K562 (cell line): ENCODE measurements around the gene OST4. TPM values are rescaled to one million over a fixed set of nuclear protein-coding genes. Genes with fewer than 3 reads are reported as not detected.
A peak's percentile ranks its signal among the peaks of the same experiment; 100 is the strongest.

ENCODE experiments used
- ATAC-seq: fragments of 200-7000 bp; cut with Tn5 transposase; 3 replicates; pipeline ENCODE4 v1.9.1; 2020; ENCODE audit warnings: moderate library complexity
- BruUV-seq: library from RNA; stranded (reverse); fragments of 400-500 nt; replicated peaks from 2 replicates; lab custom pipeline; 2021; lab: Mats Ljungman, UMichigan
- CTCF ChIA-PET: fragments of 300-600 bp; formaldehyde crosslinking; extraction: SDS; loops from one replicate; lab custom pipeline; 2021; ENCODE audit warnings: low intra/inter-chr PET ratio; lab: Yijun Ruan, JAX
- POLR2A ChIA-PET: fragments of 300-600, 350-650 bp; sonication (Branson Sonifier 250); formaldehyde crosslinking; extraction: SDS; loops from one replicate; lab custom pipeline; 2021; ENCODE audit warnings: antibody characterized with exemption, inconsistent platforms; lab: Yijun Ruan, JAX
- DNase-seq, 4 experiments: peaks; one replicate each; pipeline versions ENCODE4 v3.0.0 to v3.0.0-alpha.2; 2011 to 2018; ENCODE audit warnings: low spot score in 3 of 4, mixed read lengths in 3 of 4; ENCODE audit errors: extremely low read depth in 1 of 4
- FAIRE-seq: peaks from 2 replicates; lab custom pipeline; 2011; peaks lifted over from hg19 to GRCh38; lab: Jason Lieb, UNC
- H2AFZ ChIP-seq: 2 replicates; pipeline ENCODE4 v1.6.0; 2011; ENCODE audit warnings: low read depth, low read length, control low read depth, inconsistent platforms
- H3K27ac ChIP-seq: fragments of 200-600 bp; 3 replicates; pipeline ENCODE4 v1.8.0; 2011; ENCODE audit warnings: low read depth, mild to moderate bottlenecking, control low read depth, inconsistent platforms, low read length, moderate library complexity, mixed read lengths; ENCODE audit errors: extremely low read depth
- H3K27me3 ChIP-seq, 2 experiments: fragments of 300-600 bp in 1 of 2; 2 replicates in 1 of 2; 3 replicates in 1 of 2; pipeline versions ENCODE4 v1.6.0 to v1.8.0; 2011; ENCODE audit warnings: inconsistent platforms in 2 of 2, low read length in 2 of 2, mild to moderate bottlenecking in 1 of 2, mixed read lengths in 1 of 2, moderate library complexity in 1 of 2; ENCODE audit not compliant: control insufficient read depth in 2 of 2, insufficient read depth in 2 of 2
- H3K36me3 ChIP-seq: fragments of 300-600 bp; 3 replicates; pipeline ENCODE4 v1.8.0; 2011; ENCODE audit warnings: mild to moderate bottlenecking, low read length, inconsistent platforms; ENCODE audit not compliant: control insufficient read depth, insufficient read depth
- H3K4me1 ChIP-seq, 2 experiments: fragments of 200-600 bp in 1 of 2; replicated peaks in 1 of 2; 2 replicates in 1 of 2; 3 replicates in 1 of 2; pipeline versions ENCODE4 v1.5.1 to v1.8.0; 2011; ENCODE audit warnings: inconsistent platforms in 2 of 2, low read length in 2 of 2, mild to moderate bottlenecking in 1 of 2, mixed read lengths in 1 of 2, moderate library complexity in 1 of 2; ENCODE audit not compliant: control insufficient read depth in 2 of 2, insufficient read depth in 2 of 2
- H3K4me2 ChIP-seq: 2 replicates; pipeline ENCODE4 v1.6.1; 2011; ENCODE audit warnings: low read length, control low read depth, inconsistent platforms, mixed read lengths; ENCODE audit not compliant: insufficient read depth
- H3K4me3 ChIP-seq: fragments of 200-600 bp; sonication (generic), shearing (Covaris generic); 2 replicates; pipeline ENCODE4 v1.5.1; 2016; ENCODE audit warnings: control low read depth, inconsistent platforms
- H3K79me2 ChIP-seq: fragments of 200-600 bp; 3 replicates; pipeline ENCODE4 v1.8.0; 2011; ENCODE audit warnings: low read length, inconsistent platforms; ENCODE audit not compliant: control insufficient read depth, insufficient read depth
- H3K9ac ChIP-seq, 2 experiments: 2 replicates each; pipeline versions ENCODE4 v1.6.0 to v1.6.1; 2011; ENCODE audit warnings: low read depth in 2 of 2, low read length in 2 of 2, control low read depth in 1 of 2, inconsistent platforms in 1 of 2, mild to moderate bottlenecking in 1 of 2, mixed read lengths in 1 of 2; ENCODE audit not compliant: insufficient read depth in 1 of 2
- H3K9me1 ChIP-seq: one replicate; pipeline ENCODE4 v1.6.0; 2011; ENCODE audit warnings: inconsistent platforms, mild to moderate bottlenecking, low read length, moderate library complexity; ENCODE audit not compliant: control insufficient read depth, insufficient read depth
- H3K9me3 ChIP-seq: replicated peaks from 2 replicates; pipeline ENCODE4 v1.5.1; 2011; ENCODE audit warnings: low read depth, low read length, inconsistent platforms; ENCODE audit not compliant: control insufficient read depth, insufficient read depth
- H4K20me1 ChIP-seq: replicated peaks from 2 replicates; pipeline ENCODE4 v1.6.1; 2011; ENCODE audit warnings: low read length, inconsistent platforms, mixed read lengths; ENCODE audit not compliant: control insufficient read depth, insufficient read depth
- CXXC5 ChIP-seq: fragments of 250-450 bp; sonication (Bioruptor Pico); IDR thresholded peaks from 2 replicates; pipeline ENCODE4 v1.8.0; 2022; ENCODE audit warnings: inconsistent platforms, mild to moderate bottlenecking, moderate library complexity
- GABPB1 ChIP-seq: sonication (generic); formaldehyde crosslinking; IDR thresholded peaks from 2 replicates; pipeline ENCODE4 v1.8.0; 2022; ENCODE audit warnings: mild to moderate bottlenecking, missing genetic modification reagents
- HDAC3 ChIP-seq: fragments of 450-650 bp; IDR thresholded peaks from 2 replicates; pipeline ENCODE4 v1.6.1; 2018; ENCODE audit warnings: borderline replicate concordance, mild to moderate bottlenecking, moderate library complexity; ENCODE audit not compliant: partially characterized antibody
- MCM5 ChIP-seq: fragments of 450-650 bp; IDR thresholded peaks from 2 replicates; pipeline ENCODE4 v1.6.1; 2016; ENCODE audit warnings: low read depth
- MEF2A ChIP-seq: IDR thresholded peaks from 2 replicates; pipeline ENCODE4 v1.6.1; 2011; ENCODE audit warnings: low read depth, mild to moderate bottlenecking, low read length, moderate library complexity; ENCODE audit not compliant: control insufficient read depth
- OTX1 ChIP-seq: fragments of 450-650 bp; formaldehyde crosslinking; IDR thresholded peaks from 2 replicates; pipeline ENCODE4 v1.4.0; 2022; ENCODE audit warnings: mild to moderate bottlenecking
- RBM25 ChIP-seq: fragments of 200-400 bp; formaldehyde crosslinking; IDR thresholded peaks from 2 replicates; pipeline ENCODE4 v1.6.1; 2018; ENCODE audit warnings: low read length, low read depth, moderate library complexity; ENCODE audit not compliant: severe bottlenecking
- SOX6 ChIP-seq: fragments of 450-650 bp; IDR thresholded peaks from 2 replicates; pipeline ENCODE4 v1.6.1; 2014; ENCODE audit warnings: mild to moderate bottlenecking
- SREBF2 ChIP-seq: sonication (generic); formaldehyde crosslinking; IDR thresholded peaks from 2 replicates; pipeline ENCODE4 v1.4.0; 2020; ENCODE audit warnings: mild to moderate bottlenecking, missing genetic modification reagents
- ZBTB17 ChIP-seq: fragments of 450-650 bp; formaldehyde crosslinking; IDR thresholded peaks from 2 replicates; pipeline ENCODE4 v1.4.0; 2020; ENCODE audit warnings: mild to moderate bottlenecking
- ZC3H11A ChIP-seq: IDR thresholded peaks from 2 replicates; pipeline ENCODE4 v1.6.1; 2012; ENCODE audit warnings: low read depth, low read length, improper control_type of control experiment
- ZNF561 ChIP-seq: fragments of 450-650 bp; formaldehyde crosslinking; conservative IDR thresholded peaks from 2 replicates; pipeline ENCODE4 v1.4.0; 2020; ENCODE audit warnings: mild to moderate bottlenecking, moderate library complexity
- WGBS: fragments of 100-300 bp; shearing (Covaris generic); methylation state at CpG from one replicate; pipeline ENCODE4 v1.1.6; 2016; ENCODE audit warnings: low coverage, mixed read lengths; ENCODE audit not compliant: insufficient coverage; ENCODE audit errors: missing lambda C conversion rate; 5-methylcytosine and 5-hydroxymethylcytosine counted together
- in situ Hi-C: fragments of 300-500 bp; cut with MboI; formaldehyde crosslinking; loops from 4 replicates; pipeline ENCODE4 v1.15.0; 2018; ENCODE audit warnings: inconsistent platforms, mixed read lengths
- intact Hi-C: fragments of 100-400 bp; cut with micrococcal nuclease; formaldehyde crosslinking; loops from 2 replicates; pipeline ENCODE4 v1.14.2; 2022
- polyA plus RNA-seq, 8 experiments: library from polyadenylated mRNA; depleted of rRNA in 4 of 8; stranded (reverse) in 5 of 8; unstranded in 3 of 8; fragments of >200 nt; fragmentation: Nextera tagmentation in 2 of 8; fragmentation: Illumina TruSeq in 1 of 8; extraction: Ambion mirVana in 2 of 8; extraction: Trizol in 1 of 8; gene quantifications; 2 replicates each; pipeline versions ENCODE4 v1.2.1 to v1.2.3, GENCODE V29; 2011 to 2014; ENCODE audit warnings: inconsistent platforms in 1 of 8, missing spikeins in 1 of 8
- total RNA-seq, 7 experiments: library from RNA; depleted of rRNA in 6 of 7; stranded (reverse); fragments of >200 nt in 6 of 7; fragmentation: Illumina TruSeq in 2 of 7; extraction: Trizol in 2 of 7; gene quantifications; 2 replicates each; pipeline versions ENCODE4 v1.2.1 to v1.2.3, GENCODE V29; 2011 to 2021; ENCODE audit warnings: low replicate concordance in 1 of 7
- TF ChIP-seq, protein P1 (sequence below), 3 experiments: IDR thresholded peaks in 2 of 3; conservative IDR thresholded peaks in 1 of 3; 2 replicates each; pipeline ENCODE4 v1.5.1; 2011 to 2012; ENCODE audit warnings: low read length in 3 of 3, mild to moderate bottlenecking in 3 of 3, control low read depth in 2 of 3, improper control_type of control experiment in 1 of 3, inconsistent platforms in 1 of 3, low read depth in 1 of 3, mixed read lengths in 1 of 3, moderate library complexity in 1 of 3; ENCODE audit not compliant: insufficient read depth in 2 of 3
- TF ChIP-seq, protein P2 (sequence below): fragments of 250-450 bp; sonication (Bioruptor Pico); IDR thresholded peaks from 2 replicates; pipeline ENCODE4 v1.8.0; 2022; ENCODE audit warnings: moderate library complexity, mild to moderate bottlenecking, inconsistent platforms

OST4 gene
- total and polyA plus RNA-seq, 9 of the 15 experiments (the other 6 are each of a cell fraction or from before 2014, with no cell fraction given) = 186 to 1,155 (median 355) TPM

DNA sequence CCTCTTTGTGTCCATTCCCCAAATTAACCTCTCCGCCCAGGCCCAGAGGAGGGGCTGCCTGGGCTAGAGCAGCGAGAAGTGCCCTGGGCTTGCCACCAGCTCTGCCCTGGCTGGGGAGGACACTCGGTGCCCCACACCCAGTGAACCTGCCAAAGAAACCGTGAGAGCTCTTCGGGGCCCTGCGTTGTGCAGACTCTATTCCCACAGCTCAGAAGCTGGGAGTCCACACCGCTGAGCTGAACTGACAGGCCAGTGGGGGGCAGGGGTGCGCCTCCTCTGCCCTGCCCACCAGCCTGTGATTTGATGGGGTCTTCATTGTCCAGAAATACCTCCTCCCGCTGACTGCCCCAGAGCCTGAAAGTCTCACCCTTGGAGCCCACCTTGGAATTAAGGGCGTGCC lies 28.6 kb upstream of the OST4 start (continued):
- no peak for TF ChIP-seq RBM25
- no peak for TF ChIP-seq ZC3H11A
- TF ChIP-seq MCM5 = no peak
- TF ChIP-seq GABPB1 (CRISPR knock-in tag) = no peak
- TF ChIP-seq, protein P1, sequence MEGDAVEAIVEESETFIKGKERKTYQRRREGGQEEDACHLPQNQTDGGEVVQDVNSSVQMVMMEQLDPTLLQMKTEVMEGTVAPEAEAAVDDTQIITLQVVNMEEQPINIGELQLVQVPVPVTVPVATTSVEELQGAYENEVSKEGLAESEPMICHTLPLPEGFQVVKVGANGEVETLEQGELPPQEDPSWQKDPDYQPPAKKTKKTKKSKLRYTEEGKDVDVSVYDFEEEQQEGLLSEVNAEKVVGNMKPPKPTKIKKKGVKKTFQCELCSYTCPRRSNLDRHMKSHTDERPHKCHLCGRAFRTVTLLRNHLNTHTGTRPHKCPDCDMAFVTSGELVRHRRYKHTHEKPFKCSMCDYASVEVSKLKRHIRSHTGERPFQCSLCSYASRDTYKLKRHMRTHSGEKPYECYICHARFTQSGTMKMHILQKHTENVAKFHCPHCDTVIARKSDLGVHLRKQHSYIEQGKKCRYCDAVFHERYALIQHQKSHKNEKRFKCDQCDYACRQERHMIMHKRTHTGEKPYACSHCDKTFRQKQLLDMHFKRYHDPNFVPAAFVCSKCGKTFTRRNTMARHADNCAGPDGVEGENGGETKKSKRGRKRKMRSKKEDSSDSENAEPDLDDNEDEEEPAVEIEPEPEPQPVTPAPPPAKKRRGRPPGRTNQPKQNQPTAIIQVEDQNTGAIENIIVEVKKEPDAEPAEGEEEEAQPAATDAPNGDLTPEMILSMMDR (IDR thresholded peaks at IDR 0.05 in 2 of 3, conservative IDR thresholded peaks at IDR 0.05 in 1 of 3; ENCODE audit: insufficient read depth in 2 of 3, low read depth in 1 of 3, low read length in 3 of 3) = peak in 1 of 3 experiments; percentile 6; a peak in 1 of 6 replicates

DNA sequence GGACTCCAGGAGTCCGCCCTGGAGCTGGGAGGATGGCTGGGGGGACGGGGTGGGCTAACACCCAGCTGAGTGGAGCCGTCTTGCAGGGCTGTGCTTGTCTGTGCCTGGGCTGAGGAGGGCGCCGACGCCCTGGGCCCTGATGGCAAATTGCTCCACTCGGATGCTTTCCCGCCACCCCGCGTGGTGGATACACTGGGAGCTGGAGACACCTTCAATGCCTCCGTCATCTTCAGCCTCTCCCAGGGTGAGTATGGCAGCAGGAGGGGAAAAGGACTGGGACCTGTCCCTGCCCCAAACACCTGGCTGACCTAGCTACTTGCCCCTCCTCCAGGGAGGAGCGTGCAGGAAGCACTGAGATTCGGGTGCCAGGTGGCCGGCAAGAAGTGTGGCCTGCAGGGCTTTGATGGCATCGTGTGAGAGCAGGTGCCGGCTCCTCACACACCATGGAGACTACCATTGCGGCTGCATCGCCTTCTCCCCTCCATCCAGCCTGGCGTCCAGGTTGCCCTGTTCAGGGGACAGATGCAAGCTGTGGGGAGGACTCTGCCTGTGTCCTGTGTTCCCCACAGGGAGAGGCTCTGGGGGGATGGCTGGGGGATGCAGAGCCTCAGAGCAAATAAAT lies 28.0 kb upstream of the OST4 start:
- Histone ChIP-seq H3K79me2 (no peaks in the 10 kb centered on the region), H3K4me1 (peaks cover 14 to 34% of the 10 kb centered on the region in 2 experiments; a peak in 4 of 5 replicates), H3K36me3 (no peaks in the 10 kb centered on the region), H3K9ac (peak overlapping the region in 1 of 2 experiments; percentile 50; a peak in 2 of 4 replicates), H4K20me1 (no peaks in the 10 kb centered on the region), H3K9me3 (no peaks in the 10 kb centered on the region), H3K4me3 (no peak overlapping the region), H2AFZ (no peak overlapping the region), H3K4me2 (no peak overlapping the region), H3K9me1 (no peaks in the 10 kb centered on the region), H3K27ac (no peak overlapping the region), H3K27me3 (no peaks in the 10 kb centered on the region)
- no TSS peak for BruUV-seq
- FAIRE-seq = no peak
- POLR2A ChIA-PET = interaction anchor here (0.7 kb wide), 1 partner anchor 48 kb away, joined by 3 read pairs; the partner anchor contains the start of gene AGBL5
- in situ Hi-C loops (loop anchor here (5.0 kb wide), 2 partner anchors 93 to 183 kb away; partner anchors contain the start of gene TRIM54), intact Hi-C loops (loop anchor here (5.0 kb wide), 2 partner anchors 113 to 203 kb away; partner anchors contain the start of genes ATRAID and SLC5A6)
- ATAC-seq = no peak
- TF ChIP-seq OTX1 (CRISPR knock-in tag) = no peak
- TF ChIP-seq, protein P2, sequence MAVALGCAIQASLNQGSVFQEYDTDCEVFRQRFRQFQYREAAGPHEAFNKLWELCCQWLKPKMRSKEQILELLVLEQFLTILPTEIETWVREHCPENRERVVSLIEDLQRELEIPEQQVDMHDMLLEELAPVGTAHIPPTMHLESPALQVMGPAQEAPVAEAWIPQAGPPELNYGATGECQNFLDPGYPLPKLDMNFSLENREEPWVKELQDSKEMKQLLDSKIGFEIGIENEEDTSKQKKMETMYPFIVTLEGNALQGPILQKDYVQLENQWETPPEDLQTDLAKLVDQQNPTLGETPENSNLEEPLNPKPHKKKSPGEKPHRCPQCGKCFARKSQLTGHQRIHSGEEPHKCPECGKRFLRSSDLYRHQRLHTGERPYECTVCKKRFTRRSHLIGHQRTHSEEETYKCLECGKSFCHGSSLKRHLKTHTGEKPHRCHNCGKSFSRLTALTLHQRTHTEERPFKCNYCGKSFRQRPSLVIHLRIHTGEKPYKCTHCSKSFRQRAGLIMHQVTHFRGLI (CRISPR knock-in tag) = no peak
- no peak for TF ChIP-seq ZNF561
- TF ChIP-seq ZBTB17 (CRISPR knock-in tag) = no peak
- TF ChIP-seq SREBF2 (CRISPR knock-in tag) = no peak
- no peak for TF ChIP-seq MEF2A
- TF ChIP-seq SOX6 = no peak
- no peak for TF ChIP-seq CXXC5 (CRISPR knock-in tag)
- no peak for TF ChIP-seq HDAC3
- DNase-seq = no peak
- WGBS = 76% methylated on average over 11 of the region's 19 CpGs
- CTCF ChIA-PET = interaction anchor here (0.6 to 3.1 kb wide), 6 partner anchors 70 to 204 kb away, joined by 4 to 27 read pairs (median 12); no protein-coding TSS in a partner anchor
